ES-I3 (cell line): ENCODE measurements around the gene LRRK1.

Experiments used
- H3K36me3 ChIP-seq: 2 replicates; pipeline ENCODE4 v1.6.1; 2013; ENCODE audit warnings: mild to moderate bottlenecking, low read length, control low read depth, moderate library complexity; ENCODE audit not compliant: insufficient read depth
- H3K4me1 ChIP-seq: 2 replicates; pipeline ENCODE4 v1.6.1; 2013; ENCODE audit warnings: mild to moderate bottlenecking, control low read depth, low read length; ENCODE audit not compliant: insufficient read depth
- H3K9ac ChIP-seq: 2 replicates; pipeline ENCODE4 v1.6.1; 2013; ENCODE audit warnings: low read depth, mild to moderate bottlenecking, low read length, moderate library complexity
- H3K9me3 ChIP-seq: 2 replicates; pipeline ENCODE4 v1.6.1; 2013; ENCODE audit warnings: mild to moderate bottlenecking, low read length, moderate library complexity; ENCODE audit not compliant: control insufficient read depth, insufficient read depth

The LRRK1 gene

DNA sequence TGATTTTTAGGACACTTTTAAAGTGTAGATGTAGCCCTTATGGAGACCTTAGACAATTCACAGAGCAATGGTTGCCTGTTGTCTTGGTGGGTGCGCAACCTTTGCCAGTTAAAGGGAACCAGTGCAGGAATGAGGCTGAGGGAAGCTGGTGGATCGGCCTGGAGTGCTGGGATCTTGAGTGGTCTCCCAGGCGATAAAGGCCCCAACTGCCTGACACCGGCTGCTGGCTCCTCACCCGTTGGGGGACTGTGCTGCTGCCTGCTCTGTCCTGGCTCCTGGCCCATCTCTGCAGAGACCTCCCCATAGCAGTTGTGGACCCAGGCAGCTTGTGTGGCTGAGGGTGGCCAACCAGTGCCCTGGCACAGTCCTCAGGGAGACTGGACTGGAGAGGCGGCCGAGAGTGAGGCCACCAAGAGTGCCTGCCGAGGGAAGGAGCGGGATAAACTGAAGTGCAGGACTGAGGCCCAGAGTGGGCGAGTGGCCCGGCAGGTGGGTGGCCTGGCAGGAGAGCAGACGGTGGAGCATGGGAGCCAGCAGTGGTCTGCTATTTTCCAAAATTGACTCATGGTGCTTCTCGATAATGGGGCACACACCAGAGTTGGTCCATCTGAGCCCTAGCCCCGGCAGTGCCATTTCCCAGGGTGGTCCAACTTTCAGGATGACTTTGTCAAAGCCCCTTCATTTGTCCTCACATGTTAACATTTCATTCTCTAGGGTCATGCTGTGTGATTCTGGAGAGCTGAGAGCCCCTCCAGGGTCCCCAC, 37.4 kb upstream of the LRRK1 start:
- H3K9ac ChIP-seq, result no peak overlapping the region
- H3K36me3 ChIP-seq, result no peaks in the 10 kb centered on the region
- H3K4me1 ChIP-seq, result peaks cover 9% of the 10 kb centered on the region; the same call in 1 of the 2 replicates
- no peaks in the 10 kb centered on the region for H3K9me3 ChIP-seq

DNA sequence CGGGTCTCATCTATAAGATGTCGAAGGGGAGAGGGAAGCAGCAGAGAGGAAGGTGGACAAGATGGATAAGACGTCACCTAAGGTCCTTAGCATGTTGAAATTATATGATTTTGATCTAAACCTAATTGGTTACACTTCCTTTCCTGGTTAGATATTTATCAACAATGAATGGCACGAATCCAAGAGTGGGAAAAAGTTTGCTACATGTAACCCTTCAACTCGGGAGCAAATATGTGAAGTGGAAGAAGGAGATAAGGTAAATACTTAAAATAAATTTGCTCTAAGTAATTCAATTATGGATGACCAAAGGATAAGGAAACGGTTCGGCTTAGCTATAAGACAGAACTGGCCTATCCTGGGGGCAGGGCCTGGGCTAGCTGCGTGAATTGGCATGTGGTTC, 34.0 kb upstream of the LRRK1 start:
- H3K9me3 ChIP-seq, result no peaks in the 10 kb centered on the region
- peaks cover 16% of the 10 kb centered on the region; the same call in 1 of the 2 replicates for H3K4me1 ChIP-seq
- no peak overlapping the region for H3K9ac ChIP-seq
- H3K36me3 ChIP-seq, result no peaks in the 10 kb centered on the region

DNA sequence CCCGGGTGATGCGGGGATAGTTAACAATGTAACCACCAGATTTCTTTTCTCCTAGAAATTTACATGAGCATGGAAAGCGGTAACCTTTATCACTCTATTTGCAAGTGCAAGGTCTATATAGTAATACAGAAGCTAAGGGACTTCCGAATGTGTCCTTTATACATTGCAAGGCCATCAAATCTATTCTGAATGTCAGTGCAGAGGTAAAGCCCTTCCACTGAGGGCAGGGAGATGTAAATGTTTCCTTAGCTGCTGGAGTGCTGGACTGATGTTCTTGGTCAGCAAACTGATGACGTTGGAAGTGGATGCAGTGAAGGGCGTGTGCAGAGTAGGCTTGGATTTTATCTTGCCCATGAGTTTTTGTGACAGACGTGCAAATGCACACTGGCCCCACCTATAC, 33.3 kb upstream of the LRRK1 start:
- no peaks in the 10 kb centered on the region for H3K9me3 ChIP-seq
- no peak overlapping the region for H3K9ac ChIP-seq
- H3K36me3 ChIP-seq, result no peaks in the 10 kb centered on the region
- peaks cover 16% of the 10 kb centered on the region; the same call in 1 of the 2 replicates for H3K4me1 ChIP-seq

DNA sequence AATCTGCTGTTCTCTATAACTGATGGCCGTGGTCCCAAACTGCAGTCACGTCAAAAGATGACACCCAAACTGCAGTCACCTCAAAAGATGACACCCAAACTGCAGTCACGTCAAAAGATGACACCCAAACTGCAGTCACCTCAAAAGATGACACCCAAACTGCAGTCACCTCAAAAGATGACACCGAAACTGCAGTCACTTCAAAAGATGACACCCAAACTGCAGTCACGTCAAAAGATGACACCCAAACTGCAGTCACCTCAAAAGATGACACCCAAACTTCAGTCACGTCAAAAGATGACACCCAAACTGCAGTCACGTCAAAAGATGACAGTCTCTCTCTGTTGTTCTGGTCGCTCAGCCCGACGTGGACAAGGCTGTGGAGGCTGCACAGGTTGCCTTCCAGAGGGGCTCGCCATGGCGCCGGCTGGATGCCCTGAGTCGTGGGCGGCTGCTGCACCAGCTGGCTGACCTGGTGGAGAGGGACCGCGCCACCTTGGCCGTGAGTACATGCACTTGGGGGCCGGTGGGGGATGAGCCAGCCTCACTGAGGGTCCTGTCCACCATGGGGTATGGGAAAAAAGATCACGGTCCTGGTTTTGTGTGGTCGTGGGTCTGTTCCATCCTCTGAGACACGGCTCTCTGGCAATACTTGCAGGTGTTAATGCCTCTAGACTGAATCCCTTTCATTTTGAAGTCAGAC, 31.8 kb upstream of the LRRK1 start:
- Histone ChIP-seq H3K4me1 (peaks cover 16% of the 10 kb centered on the region; the same call in 1 of the 2 replicates), H3K36me3 (no peaks in the 10 kb centered on the region), H3K9me3 (no peaks in the 10 kb centered on the region), H3K9ac (no peak overlapping the region)

DNA sequence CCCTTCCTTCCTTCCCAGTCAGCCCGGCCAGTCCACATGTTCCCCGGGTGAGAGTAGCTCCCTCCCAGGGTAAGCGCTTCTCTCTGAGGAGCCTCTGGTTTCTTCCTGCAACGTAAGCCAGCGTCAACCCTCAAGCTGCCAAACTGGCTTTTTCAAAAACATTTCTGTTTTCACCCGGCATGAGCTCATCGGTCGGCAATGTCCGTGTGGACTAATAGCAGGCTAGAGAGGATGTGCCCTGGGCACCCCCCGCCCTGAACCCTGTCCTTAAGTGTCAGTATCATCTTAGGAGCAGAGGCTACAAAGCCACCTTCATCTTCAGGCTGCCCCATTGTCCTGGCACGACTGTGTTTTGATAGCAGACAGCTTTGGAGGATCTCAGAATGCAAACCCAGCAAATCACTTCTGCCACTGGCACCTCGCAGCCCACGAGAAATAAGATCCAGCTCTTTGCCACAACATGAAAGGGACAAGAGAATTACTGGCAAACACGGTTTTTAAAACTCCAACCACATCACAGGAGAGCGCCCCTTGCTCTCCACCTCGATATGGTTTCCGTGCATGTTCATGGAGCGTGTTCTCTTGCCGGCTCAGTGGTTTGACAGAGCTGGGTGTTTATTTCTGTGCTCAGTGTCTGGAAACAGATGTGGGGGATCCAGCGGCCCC, 29.6 kb upstream of the LRRK1 start:
- H3K4me1 ChIP-seq, result peaks cover 16% of the 10 kb centered on the region; the same call in 1 of the 2 replicates
- no peaks in the 10 kb centered on the region for H3K36me3 ChIP-seq
- no peaks in the 10 kb centered on the region for H3K9me3 ChIP-seq
- H3K9ac ChIP-seq, result 0 out of 2 replicates have a peak overlapping the region, but pooled peaks have one; percentile 3

DNA sequence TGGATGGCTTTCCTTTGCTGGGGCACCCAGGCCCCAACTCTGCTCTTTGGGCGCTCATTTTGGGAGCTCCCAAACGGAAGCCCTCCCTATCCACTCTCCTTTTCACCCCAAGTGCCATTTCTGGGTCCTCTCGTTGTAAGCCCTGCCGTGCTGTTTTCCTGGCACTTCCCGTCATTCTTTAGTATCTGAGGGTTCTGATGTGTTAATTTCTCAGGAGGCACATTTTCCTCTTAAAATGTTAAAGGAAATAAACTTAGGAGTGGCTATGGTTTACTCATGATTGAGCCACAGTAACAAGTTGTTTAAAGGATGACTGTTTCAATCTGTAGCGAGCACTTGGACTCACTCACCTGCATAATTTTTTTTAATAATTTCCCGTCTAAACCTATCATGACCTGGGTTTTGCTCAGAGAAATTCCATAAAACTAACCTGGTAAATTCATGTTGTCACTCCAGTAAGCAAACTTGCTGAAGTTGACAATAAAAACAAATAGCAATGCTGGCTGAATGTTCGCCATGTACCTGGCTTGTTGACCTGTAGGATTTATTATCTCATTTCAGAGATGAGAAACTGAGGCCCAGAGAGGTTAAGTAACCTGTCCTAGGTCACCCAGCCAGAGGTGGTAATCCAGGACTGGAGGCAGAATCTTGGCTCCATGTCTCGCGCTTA, 29.0 kb upstream of the LRRK1 start:
- no peak overlapping the region for H3K9ac ChIP-seq
- no peaks in the 10 kb centered on the region for H3K36me3 ChIP-seq
- H3K4me1 ChIP-seq, result peaks cover 16% of the 10 kb centered on the region; the same call in 1 of the 2 replicates
- H3K9me3 ChIP-seq, result no peaks in the 10 kb centered on the region

DNA sequence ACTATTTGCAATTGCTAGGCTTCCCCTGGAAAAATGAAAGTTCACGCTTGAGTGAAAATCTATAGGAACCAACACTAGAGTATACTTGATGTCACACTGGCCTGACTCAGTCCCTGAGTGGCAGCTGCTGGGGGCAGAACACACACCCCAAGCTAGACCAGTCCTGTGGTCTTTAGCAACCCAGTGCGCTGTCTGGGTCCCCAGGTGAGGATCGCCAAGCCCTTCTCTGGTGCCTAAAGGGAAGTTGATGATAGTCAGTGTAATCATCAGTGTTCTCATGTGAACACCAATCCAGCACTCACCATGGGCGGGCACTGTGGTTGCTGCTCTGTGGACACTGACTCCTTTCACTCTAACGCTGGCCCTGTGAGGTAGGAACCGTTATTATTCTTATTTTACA, 28.3 kb upstream of the LRRK1 start:
- H3K4me1 ChIP-seq, result peaks cover 10% of the 10 kb centered on the region; the same call in 1 of the 2 replicates
- H3K9ac ChIP-seq, result no peak overlapping the region
- H3K36me3 ChIP-seq, result no peaks in the 10 kb centered on the region
- H3K9me3 ChIP-seq, result no peaks in the 10 kb centered on the region

DNA sequence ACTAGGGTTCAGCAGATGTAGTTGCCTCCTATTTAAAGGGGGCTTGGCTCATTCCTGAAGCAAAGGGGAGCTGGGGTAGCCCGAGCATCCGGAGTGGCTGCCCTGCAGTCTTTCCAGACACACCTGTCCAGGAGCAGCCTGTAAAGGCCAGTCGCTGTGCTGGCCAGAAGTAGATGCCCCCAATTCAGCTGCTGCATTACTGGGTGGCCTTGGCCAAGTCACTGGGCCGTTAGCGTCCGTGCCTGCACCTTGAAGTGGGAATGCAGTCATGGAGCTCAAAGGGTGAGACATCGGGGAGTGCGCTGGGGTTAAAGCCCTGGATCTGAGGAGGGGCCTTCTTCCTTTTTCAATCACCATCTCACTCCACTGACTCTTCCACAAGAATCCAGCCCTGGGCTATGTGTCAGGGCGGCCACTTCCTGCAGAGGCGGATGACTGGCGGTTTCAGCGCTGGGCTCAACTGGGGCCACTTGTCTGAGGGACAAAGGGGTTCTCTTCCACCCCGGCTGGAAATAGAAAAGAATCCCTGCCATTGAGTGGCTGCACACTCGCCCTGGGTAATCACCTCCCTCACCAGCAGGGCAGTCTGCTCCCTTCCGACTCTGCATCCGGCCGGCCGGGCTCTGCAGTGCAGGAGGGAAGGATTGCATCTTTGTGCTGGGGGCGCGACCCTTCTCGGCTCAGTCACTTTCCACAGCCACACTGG, 27.7 kb upstream of the LRRK1 start:
- Histone ChIP-seq H3K36me3 (no peaks in the 10 kb centered on the region), H3K9me3 (no peaks in the 10 kb centered on the region), H3K4me1 (peaks cover 10% of the 10 kb centered on the region; the same call in 1 of the 2 replicates), H3K9ac (no peak overlapping the region)

DNA sequence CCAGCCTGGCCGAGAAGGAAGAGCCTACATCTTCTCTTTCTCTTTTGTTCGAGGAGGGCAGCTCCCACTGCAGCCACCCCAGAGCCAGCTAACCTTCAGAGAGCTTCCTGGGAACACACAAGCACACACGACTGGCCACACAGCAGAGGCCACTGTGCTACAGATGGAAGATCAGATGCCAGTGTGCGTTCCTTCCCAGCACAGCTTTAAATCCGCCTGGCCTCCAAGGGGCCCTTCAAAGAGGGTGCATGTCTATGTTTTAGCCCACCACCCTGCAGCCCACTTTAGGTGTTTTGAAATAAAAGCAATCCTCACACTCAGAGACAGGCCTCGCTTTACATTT, 27.2 kb upstream of the LRRK1 start:
- Histone ChIP-seq H3K9ac (no peak overlapping the region), H3K9me3 (no peaks in the 10 kb centered on the region), H3K36me3 (no peaks in the 10 kb centered on the region), H3K4me1 (peaks cover 10% of the 10 kb centered on the region; the same call in 1 of the 2 replicates)

DNA sequence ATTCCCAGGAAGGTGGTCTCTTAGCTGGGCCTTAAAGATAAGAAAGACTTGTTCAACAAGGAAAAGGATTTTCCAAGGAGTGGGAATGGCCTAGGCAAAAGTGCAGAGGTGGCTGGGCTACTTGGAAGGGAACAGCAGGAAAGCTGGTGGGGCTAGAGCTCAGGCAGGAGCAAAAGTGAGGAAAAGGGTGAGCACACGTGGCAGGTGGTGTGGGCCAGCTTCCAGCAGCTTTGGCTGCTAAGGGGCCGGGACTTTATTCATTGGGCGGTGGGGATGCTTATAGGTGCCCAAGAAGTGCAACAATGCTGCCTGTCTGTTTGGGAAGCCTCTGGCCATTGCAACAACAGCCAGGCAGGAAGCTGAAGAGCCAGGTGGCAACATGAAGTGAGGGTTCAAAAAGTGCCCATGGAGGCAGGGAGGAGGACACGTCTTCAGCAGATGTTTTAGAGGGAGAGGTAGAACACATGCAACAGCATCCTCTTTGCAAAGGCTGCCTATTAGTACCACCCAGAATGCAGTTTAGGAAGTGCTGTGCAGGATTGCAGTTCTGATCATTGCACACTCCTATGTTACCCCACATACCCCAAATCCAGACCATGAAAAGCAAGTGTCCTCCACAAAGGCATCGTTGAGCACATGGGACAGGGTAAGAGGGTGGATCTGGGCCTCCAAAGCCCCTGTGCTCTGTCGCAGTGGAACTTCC, 25.7 kb upstream of the LRRK1 start:
- peaks cover 10% of the 10 kb centered on the region; the same call in 1 of the 2 replicates for H3K4me1 ChIP-seq
- no peaks in the 10 kb centered on the region; the same call in 1 of the 2 replicates for H3K36me3 ChIP-seq
- H3K9me3 ChIP-seq, result no peaks in the 10 kb centered on the region
- H3K9ac ChIP-seq, result no peak overlapping the region

DNA sequence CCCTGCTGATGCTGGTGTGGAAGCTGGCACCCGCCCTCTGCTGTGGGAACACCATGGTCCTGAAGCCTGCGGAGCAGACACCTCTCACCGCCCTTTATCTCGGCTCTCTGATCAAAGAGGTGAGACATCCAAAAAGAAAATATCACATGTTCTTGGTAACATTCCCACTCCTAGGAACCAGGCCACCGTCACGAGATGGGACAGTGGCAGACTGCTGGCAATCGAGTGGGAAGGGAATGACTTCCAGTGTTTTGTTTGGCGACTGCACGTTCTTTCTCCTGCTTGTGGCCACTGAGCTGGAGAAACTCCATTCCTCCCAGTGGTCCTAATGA, 25.2 kb upstream of the LRRK1 start:
- no peak overlapping the region for H3K9ac ChIP-seq
- no peaks in the 10 kb centered on the region; the same call in 1 of the 2 replicates for H3K36me3 ChIP-seq
- H3K9me3 ChIP-seq, result no peaks in the 10 kb centered on the region
- peaks cover 10% of the 10 kb centered on the region; the same call in 1 of the 2 replicates for H3K4me1 ChIP-seq

DNA sequence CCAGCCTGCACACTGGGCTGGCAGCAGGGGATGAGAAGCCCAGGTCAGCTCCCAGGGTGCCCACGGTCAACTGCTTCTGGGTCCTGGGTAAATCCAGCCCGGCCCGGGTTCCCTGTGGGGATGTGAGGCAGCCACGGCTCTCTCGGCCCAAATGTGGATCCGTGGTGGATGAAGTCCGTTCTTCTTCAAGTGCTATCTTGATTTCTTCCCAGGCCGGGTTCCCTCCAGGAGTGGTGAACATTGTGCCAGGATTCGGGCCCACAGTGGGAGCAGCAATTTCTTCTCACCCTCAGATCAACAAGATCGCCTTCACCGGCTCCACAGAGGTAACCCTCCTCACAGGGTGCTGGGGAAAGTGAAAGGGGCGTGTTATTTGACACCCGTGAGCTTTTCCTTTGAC, 23.4 kb upstream of the LRRK1 start:
- Histone ChIP-seq H3K36me3 (no peaks in the 10 kb centered on the region; the same call in none of the 2 replicates), H3K4me1 (no peaks in the 10 kb centered on the region; the same call in 1 of the 2 replicates), H3K9me3 (no peaks in the 10 kb centered on the region)

More for the DNA sequence above, 23.4 kb upstream of the LRRK1 start:
- H3K9ac ChIP-seq, result no peak overlapping the region
